ENCODE data around the gene DERA.

DNA sequence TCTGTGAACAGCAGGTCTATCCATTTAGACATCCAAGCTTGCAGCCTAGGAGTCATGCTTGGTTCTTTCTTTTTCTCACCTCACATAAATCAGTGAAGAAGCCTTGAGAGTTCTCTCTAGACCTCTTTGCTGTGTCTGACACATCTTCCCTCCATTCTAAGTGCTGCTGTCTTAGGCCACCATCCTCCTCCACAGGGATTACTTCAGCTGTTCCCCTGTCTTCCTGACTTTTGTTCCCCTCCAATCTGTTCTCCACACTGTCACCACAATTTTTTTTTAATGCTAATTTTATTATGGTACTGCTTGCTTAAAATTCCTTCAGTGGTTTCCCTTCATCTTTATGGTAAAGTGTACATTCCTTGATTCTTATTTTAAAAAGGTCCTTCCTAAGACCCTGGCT is 71.8 kb downstream of the DERA start:
- TF ChIP-seq, protein P1, sequence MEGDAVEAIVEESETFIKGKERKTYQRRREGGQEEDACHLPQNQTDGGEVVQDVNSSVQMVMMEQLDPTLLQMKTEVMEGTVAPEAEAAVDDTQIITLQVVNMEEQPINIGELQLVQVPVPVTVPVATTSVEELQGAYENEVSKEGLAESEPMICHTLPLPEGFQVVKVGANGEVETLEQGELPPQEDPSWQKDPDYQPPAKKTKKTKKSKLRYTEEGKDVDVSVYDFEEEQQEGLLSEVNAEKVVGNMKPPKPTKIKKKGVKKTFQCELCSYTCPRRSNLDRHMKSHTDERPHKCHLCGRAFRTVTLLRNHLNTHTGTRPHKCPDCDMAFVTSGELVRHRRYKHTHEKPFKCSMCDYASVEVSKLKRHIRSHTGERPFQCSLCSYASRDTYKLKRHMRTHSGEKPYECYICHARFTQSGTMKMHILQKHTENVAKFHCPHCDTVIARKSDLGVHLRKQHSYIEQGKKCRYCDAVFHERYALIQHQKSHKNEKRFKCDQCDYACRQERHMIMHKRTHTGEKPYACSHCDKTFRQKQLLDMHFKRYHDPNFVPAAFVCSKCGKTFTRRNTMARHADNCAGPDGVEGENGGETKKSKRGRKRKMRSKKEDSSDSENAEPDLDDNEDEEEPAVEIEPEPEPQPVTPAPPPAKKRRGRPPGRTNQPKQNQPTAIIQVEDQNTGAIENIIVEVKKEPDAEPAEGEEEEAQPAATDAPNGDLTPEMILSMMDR (IDR thresholded peaks at IDR 0.05), result no peak
- TF ChIP-seq EZH2 (IDR thresholded peaks at IDR 0.05), result no peak
